Right atrium auricular region (tissue), 2 donors: ENCODE measurements around the gene DHDDS. TPM values are rescaled to one million over a fixed set of nuclear protein-coding genes. Genes with fewer than 3 reads are reported as not detected.

Experiments
- DNase-seq: peaks from one replicate; pipeline ENCODE4 v3.0.0-alpha.2; 2019; ENCODE audit warnings: low spot score
- H3K27ac ChIP-seq, 2 donors: fragments of 200-600 bp; sonication (generic); 1 replicate in 1 of 2; 2 replicates in 1 of 2; pipeline ENCODE4 v1.5.1; 2016 to 2019
- H3K27me3 ChIP-seq, 2 donors: fragments of 200-600 bp; sonication (generic); one replicate each; pipeline versions ENCODE4 v1.5.1 to v1.6.0; 2017 to 2019
- H3K36me3 ChIP-seq: fragments of 200-600 bp; sonication (generic); one replicate; pipeline ENCODE4 v1.5.1; 2016
- H3K4me1 ChIP-seq, 2 donors: fragments of 200-600 bp; sonication (generic); one replicate each; pipeline versions ENCODE4 v1.5.1 to v1.6.0; 2017 to 2019
- H3K4me3 ChIP-seq, 2 donors: fragments of 200-600 bp; sonication (generic); 1 replicate in 1 of 2; 2 replicates in 1 of 2; pipeline ENCODE4 v1.5.1; 2017 to 2019; ENCODE audit warnings: mild to moderate bottlenecking in 1 of 2, moderate library complexity in 1 of 2
- H3K9me3 ChIP-seq, 2 donors: fragments of 200-600 bp; sonication (generic); one replicate each; pipeline ENCODE4 v1.5.1; 2019
- total RNA-seq, 2 donors: library from RNA; depleted of rRNA; stranded (reverse); fragments of >200 nt; gene quantifications; one replicate each; pipeline ENCODE4 v1.1.0, GENCODE V29; 2016
- TF ChIP-seq, protein P1 (sequence below), 2 donors: fragments of 200-600 bp; sonication (generic); IDR thresholded peaks; one replicate each; pipeline ENCODE4 v1.5.1; 2019; ENCODE audit warnings: antibody characterized with exemption in 2 of 2

The DHDDS gene
- total RNA-seq, 2 donors from 2014 or later, result 24.2 to 33.3 TPM

DNA sequence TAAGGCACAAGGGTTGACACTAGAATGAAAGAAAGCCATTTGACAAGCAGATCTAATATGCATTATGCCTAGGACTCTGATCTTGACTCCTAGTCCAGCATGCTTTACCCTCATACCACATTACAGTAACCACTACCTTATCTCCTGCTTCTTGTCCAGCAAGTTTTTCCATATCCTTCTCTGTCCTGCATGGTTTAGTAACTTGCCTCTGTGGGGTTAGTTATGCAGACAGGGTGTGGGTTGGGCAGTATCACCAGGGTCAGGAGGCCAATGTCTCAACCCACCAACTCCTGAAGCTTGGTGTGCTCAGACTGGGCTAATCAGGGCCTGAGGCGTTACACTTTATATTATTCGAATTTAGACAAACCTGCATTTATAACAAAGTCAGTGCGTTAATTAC, 18.8 kb downstream of the DHDDS start:
- peaks cover 49% of the 10 kb centered on the region for H3K36me3 ChIP-seq
- no peak overlapping the region for H3K4me3 ChIP-seq
- H3K27ac ChIP-seq, result no peak overlapping the region
- DNase-seq, result no peak
- no peaks in the 10 kb centered on the region for H3K9me3 ChIP-seq
- H3K27me3 ChIP-seq, result no peaks in the 10 kb centered on the region
- H3K4me1 ChIP-seq, result no peaks in the 10 kb centered on the region
- TF ChIP-seq, protein P1, sequence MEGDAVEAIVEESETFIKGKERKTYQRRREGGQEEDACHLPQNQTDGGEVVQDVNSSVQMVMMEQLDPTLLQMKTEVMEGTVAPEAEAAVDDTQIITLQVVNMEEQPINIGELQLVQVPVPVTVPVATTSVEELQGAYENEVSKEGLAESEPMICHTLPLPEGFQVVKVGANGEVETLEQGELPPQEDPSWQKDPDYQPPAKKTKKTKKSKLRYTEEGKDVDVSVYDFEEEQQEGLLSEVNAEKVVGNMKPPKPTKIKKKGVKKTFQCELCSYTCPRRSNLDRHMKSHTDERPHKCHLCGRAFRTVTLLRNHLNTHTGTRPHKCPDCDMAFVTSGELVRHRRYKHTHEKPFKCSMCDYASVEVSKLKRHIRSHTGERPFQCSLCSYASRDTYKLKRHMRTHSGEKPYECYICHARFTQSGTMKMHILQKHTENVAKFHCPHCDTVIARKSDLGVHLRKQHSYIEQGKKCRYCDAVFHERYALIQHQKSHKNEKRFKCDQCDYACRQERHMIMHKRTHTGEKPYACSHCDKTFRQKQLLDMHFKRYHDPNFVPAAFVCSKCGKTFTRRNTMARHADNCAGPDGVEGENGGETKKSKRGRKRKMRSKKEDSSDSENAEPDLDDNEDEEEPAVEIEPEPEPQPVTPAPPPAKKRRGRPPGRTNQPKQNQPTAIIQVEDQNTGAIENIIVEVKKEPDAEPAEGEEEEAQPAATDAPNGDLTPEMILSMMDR (IDR thresholded peaks at IDR 0.05), result no peak

DNA sequence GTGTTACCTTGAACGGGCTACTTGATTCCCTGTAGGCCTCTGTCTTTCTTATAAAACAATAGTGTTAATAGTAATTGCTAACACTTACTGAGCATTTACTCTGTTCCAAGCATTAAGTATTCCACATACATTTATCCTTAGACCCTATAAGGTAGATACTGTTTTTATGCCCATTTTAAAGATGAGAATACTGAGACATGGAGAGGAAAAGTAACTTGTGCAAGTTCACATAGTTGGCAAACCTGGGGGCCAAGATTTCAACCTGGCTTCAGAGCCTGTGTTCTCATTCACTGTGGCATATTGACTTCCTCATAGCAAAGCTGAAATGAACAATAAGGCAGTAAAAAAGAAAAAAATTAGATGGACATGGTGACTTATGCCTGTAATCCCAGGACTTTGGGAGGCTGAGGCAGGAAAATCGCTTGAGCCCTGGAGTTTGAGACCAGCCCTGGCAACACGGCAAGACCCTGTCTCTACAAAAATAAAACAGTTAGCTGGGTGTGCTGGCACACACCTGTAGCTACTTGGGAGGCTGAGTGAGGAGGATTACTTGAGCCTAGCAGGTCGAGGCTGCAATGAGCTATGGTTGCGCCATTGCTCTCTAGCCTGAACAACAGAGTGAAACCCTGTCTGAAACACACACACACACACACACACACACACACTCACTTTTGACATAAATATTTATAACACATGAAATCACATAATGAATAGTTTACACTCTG, 20.5 kb downstream of the DHDDS start:
- Histone ChIP-seq H3K27me3 (no peaks in the 10 kb centered on the region), H3K4me1 (no peaks in the 10 kb centered on the region), H3K27ac (no peak overlapping the region), H3K4me3 (no peak overlapping the region), H3K36me3 (peaks cover 38% of the 10 kb centered on the region), H3K9me3 (no peaks in the 10 kb centered on the region)
- no peak for DNase-seq
- TF ChIP-seq, protein P1 (IDR thresholded peaks at IDR 0.05), result no peak

DNA sequence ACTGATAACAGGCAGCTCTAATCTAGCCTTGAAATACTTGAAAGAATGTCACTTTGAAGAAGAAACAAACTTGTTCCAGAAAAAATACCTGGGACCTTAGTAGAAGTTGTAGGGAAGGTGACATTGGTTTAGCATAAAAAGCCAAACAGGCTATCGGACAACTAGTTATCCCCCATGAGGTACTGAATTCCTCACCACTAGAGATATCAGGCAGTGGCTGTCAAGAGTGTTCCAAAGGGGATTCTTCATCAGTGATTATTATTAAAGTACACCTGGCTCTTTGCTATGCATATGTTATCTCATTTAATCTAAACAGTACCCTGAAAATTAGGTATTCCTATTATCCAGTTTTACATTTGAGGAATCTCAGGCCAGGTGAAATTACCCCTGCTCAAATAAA, 27.0 kb downstream of the DHDDS start:
- Histone ChIP-seq H3K27me3 (no peaks in the 10 kb centered on the region), H3K4me1 (peaks cover 0 to 8% of the 10 kb centered on the region in 2 donors), H3K36me3 (peaks cover 62% of the 10 kb centered on the region), H3K9me3 (no peaks in the 10 kb centered on the region), H3K27ac (peak overlapping the region in 1 of 2 donors; percentile 48), H3K4me3 (no peak overlapping the region)
- DNase-seq, result no peak
- TF ChIP-seq, protein P1 (IDR thresholded peaks at IDR 0.05), result no peak

DNA sequence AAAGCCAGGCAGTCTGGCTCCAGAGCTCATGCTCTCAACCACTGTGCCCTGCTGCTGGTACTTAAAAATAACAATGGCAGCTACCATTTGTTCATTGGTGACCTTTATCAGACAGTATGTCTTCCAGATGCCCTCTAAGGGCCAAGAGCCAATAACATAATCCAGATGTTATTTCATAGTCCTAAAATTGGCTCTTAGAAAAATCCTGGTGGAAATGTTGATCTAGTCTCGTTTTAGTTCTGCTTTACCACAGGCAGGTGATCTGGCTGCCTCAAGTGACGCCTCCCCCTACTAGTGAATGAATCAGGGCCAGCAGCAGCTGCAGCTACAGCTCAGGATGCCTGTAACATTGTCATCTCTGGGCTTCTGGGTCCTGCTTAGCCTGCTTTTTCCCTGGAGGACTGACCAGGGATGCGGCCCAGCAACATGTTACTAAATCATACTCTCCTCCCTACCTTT, 27.5 kb downstream of the DHDDS start:
- no peaks in the 10 kb centered on the region for H3K9me3 ChIP-seq
- peak overlapping the region in 1 of 2 donors; percentile 48 for H3K27ac ChIP-seq
- no peak for DNase-seq
- peaks cover 65% of the 10 kb centered on the region for H3K36me3 ChIP-seq
- H3K4me1 ChIP-seq, result peaks cover 0 to 8% of the 10 kb centered on the region in 2 donors
- H3K27me3 ChIP-seq, result no peaks in the 10 kb centered on the region
- no peak overlapping the region for H3K4me3 ChIP-seq
- TF ChIP-seq, protein P1 (IDR thresholded peaks at IDR 0.05), result no peak

DNA sequence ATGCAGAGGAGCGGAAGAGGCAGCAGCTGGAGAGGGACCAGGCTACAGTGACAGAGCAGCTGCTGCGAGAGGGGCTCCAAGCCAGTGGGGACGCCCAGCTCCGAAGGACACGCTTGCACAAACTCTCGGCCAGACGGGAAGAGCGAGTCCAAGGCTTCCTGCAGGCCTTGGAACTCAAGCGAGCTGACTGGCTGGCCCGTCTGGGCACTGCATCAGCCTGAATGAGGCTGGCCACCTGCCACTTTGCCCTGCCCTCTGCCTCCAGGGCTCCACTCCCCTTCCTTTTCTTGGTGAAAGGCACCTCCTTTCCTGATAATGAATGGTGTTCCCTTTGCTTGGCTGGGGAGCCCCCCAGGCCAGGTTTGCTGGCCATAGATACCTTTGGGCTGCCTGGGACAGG, 36.8 kb downstream of the DHDDS start:
- TF ChIP-seq, protein P1 (IDR thresholded peaks at IDR 0.05), result no peak
- Histone ChIP-seq H3K4me1 (peaks cover 0 to 26% of the 10 kb centered on the region in 2 donors), H3K4me3 (no peak overlapping the region), H3K36me3 (peaks cover 33% of the 10 kb centered on the region), H3K27me3 (no peaks in the 10 kb centered on the region), H3K27ac (no peak overlapping the region), H3K9me3 (no peaks in the 10 kb centered on the region)
- no peak for DNase-seq

DNA sequence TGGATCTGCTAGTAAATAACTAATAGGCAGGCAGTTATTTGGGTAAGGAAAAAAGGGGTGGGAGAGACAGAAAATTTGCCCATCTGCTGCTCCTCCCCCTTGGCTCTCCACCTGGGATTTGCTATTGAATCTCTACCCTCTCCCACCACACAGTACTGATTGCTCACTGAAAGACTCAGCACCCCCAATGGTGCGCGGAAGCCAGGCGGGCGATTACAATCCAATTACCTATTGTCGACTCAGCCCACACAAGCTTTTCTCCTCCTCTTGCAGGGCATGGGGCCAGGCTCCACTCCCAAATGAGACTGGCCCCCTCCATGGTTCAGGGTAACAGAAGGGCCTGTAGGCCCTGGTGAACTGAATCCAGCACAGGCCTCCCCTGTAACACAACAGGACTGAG, 37.4 kb downstream of the DHDDS start:
- Histone ChIP-seq H3K4me3 (no peak overlapping the region), H3K27me3 (no peaks in the 10 kb centered on the region), H3K4me1 (peaks cover 0 to 29% of the 10 kb centered on the region in 2 donors), H3K27ac (no peak overlapping the region), H3K9me3 (no peaks in the 10 kb centered on the region), H3K36me3 (peaks cover 33% of the 10 kb centered on the region)
- no peak for DNase-seq
- TF ChIP-seq, protein P1 (IDR thresholded peaks at IDR 0.05), result no peak
